Hepatocyte (in vitro differentiated cells): ENCODE results near the gene AOAH. TPM values are rescaled to one million over a fixed set of nuclear protein-coding genes. Genes with fewer than 3 reads are reported as not detected.

ENCODE experiments used
- DNase-seq: peaks from one replicate; pipeline ENCODE4 v3.0.0-alpha.2; 2016; ENCODE audit warnings: low spot score
- H2AFZ ChIP-seq: fragments of 200-600 bp; sonication (generic); 2 replicates; pipeline ENCODE4 v1.6.0; 2016; ENCODE audit warnings: antibody characterized with exemption, mild to moderate bottlenecking
- H3K27ac ChIP-seq: fragments of 200-600 bp; sonication (generic); 2 replicates; pipeline ENCODE4 v1.5.1; 2016; ENCODE audit warnings: mild to moderate bottlenecking
- H3K27me3 ChIP-seq: fragments of 200-600 bp; sonication (generic); 2 replicates; pipeline ENCODE4 v1.6.1; 2016
- H3K36me3 ChIP-seq: fragments of 200-600 bp; sonication (generic); replicated peaks from 2 replicates; pipeline ENCODE4 v1.5.1; 2016; ENCODE audit warnings: low read depth; ENCODE audit not compliant: insufficient read depth
- H3K4me1 ChIP-seq: fragments of 200-600 bp; sonication (generic); 2 replicates; pipeline ENCODE4 v1.5.1; 2016; ENCODE audit warnings: mild to moderate bottlenecking, moderate library complexity; ENCODE audit not compliant: insufficient read depth
- H3K4me2 ChIP-seq: fragments of 200-600 bp; sonication (generic); 2 replicates; pipeline ENCODE4 v1.6.0; 2016
- H3K4me3 ChIP-seq: fragments of 200-600 bp; sonication (generic); 2 replicates; pipeline ENCODE4 v1.5.1; 2016; ENCODE audit warnings: mild to moderate bottlenecking
- H3K79me2 ChIP-seq: fragments of 200-600 bp; sonication (generic); 2 replicates; pipeline ENCODE4 v1.6.0; 2017; ENCODE audit warnings: mild to moderate bottlenecking
- H3K9me2 ChIP-seq: fragments of 200-600 bp; sonication (generic); replicated peaks from 2 replicates; pipeline ENCODE4 v1.6.0; 2017; ENCODE audit warnings: mild to moderate bottlenecking; ENCODE audit not compliant: insufficient read depth
- H3K9me3 ChIP-seq: fragments of 200-600 bp; sonication (generic); 2 replicates; pipeline ENCODE4 v1.5.1; 2016; ENCODE audit warnings: low read depth, mild to moderate bottlenecking
- H4K20me1 ChIP-seq: fragments of 200-600 bp; sonication (generic); 2 replicates; pipeline ENCODE4 v1.6.0; 2016; ENCODE audit warnings: mild to moderate bottlenecking; ENCODE audit not compliant: insufficient read depth, poor library complexity, severe bottlenecking
- CTCF ChIP-seq: fragments of 200-600 bp; sonication (generic); IDR thresholded peaks from 2 replicates; pipeline ENCODE4 v1.5.1; 2016; ENCODE audit warnings: antibody characterized with exemption, mild to moderate bottlenecking; ENCODE audit not compliant: poor library complexity
- EZH2 ChIP-seq: fragments of 200-600 bp; sonication (generic); IDR thresholded peaks from 2 replicates; pipeline ENCODE4 v1.6.1; 2016; ENCODE audit warnings: antibody characterized with exemption, mild to moderate bottlenecking, borderline replicate concordance
- EZH2phosphoT487 ChIP-seq: fragments of 200-600 bp; sonication (generic); IDR thresholded peaks from one replicate; pipeline ENCODE4 v1.6.1; 2018; ENCODE audit warnings: antibody characterized with exemption, mild to moderate bottlenecking, low read depth, moderate library complexity; ENCODE audit not compliant: unreplicated experiment, severe bottlenecking
- whole genome bisulfite sequencing: methylation state at CpG from one replicate; pipeline ENCODE4 v1.1.6; 2016; ENCODE audit warnings: low lambda C conversion rate; ENCODE audit errors: missing lambda C conversion rate; 5-methylcytosine and 5-hydroxymethylcytosine counted together
- polyA plus RNA-seq: library from polyadenylated mRNA; unstranded; fragments of >200 nt; fragmentation: Nextera tagmentation; extraction: Ambion mirVana; gene quantifications from 2 replicates; pipeline ENCODE4 v1.2.1, GENCODE V29; 2016
- total RNA-seq: library from RNA; depleted of rRNA; stranded (reverse); fragments of >200 nt; gene quantifications from 2 replicates; pipeline ENCODE4 v1.2.3, GENCODE V29; 2014

The AOAH gene
- total and polyA plus RNA-seq, 2 experiments from 2014 or later: 2.4 to 3.9 TPM

GRCh38 chr7:36594445-36594844, 129.8 kb downstream of the AOAH start:
- no peak overlapping the region for H3K27ac ChIP-seq

GRCh38 chr7:36591636-36592035, 132.7 kb downstream of the AOAH start:
- no peak overlapping the region for H2AFZ ChIP-seq
- H3K4me2 ChIP-seq: no peak overlapping the region
- peaks cover 14% of the 10 kb centered on the region for H3K27me3 ChIP-seq
- H3K79me2 ChIP-seq: no peaks in the 10 kb centered on the region
- H3K9me3 ChIP-seq: no peaks in the 10 kb centered on the region
- TF ChIP-seq EZH2phosphoT487: no peak
- no peak for TF ChIP-seq EZH2
- no peak for TF ChIP-seq CTCF
- no peaks in the 10 kb centered on the region for H3K36me3 ChIP-seq
- H3K4me1 ChIP-seq: no peaks in the 10 kb centered on the region
- 94% methylated on average over 3 of the region's 3 CpGs for WGBS
- H4K20me1 ChIP-seq: no peaks in the 10 kb centered on the region
- no peaks in the 10 kb centered on the region for H3K9me2 ChIP-seq
- H3K4me3 ChIP-seq: no peak overlapping the region
- H3K27ac ChIP-seq: no peak overlapping the region
- DNase-seq: no peak

More at GRCh38 chr7:36594445-36594844, 129.8 kb downstream of the AOAH start:
- Histone ChIP-seq H3K27me3 (peaks cover 14% of the 10 kb centered on the region), H3K36me3 (no peaks in the 10 kb centered on the region), H3K9me2 (no peaks in the 10 kb centered on the region), H3K79me2 (no peaks in the 10 kb centered on the region), H3K9me3 (no peaks in the 10 kb centered on the region), H4K20me1 (no peaks in the 10 kb centered on the region), H3K4me2 (no peak overlapping the region), H2AFZ (no peak overlapping the region), H3K4me3 (no peak overlapping the region), H3K4me1 (peaks cover 4% of the 10 kb centered on the region)
- TF ChIP-seq EZH2: no peak
- no peak for TF ChIP-seq CTCF
- no peak for TF ChIP-seq EZH2phosphoT487
- DNase-seq: no peak
- WGBS: 94% methylated on average over 2 of the region's 2 CpGs

GRCh38 chr7:36589391-36589790, 134.9 kb downstream of the AOAH start:
- WGBS: 74% methylated on average over 3 of the region's 3 CpGs
- DNase-seq: no peak

More at GRCh38 chr7:36589391-36589790, 134.9 kb downstream of the AOAH start:
- Histone ChIP-seq H3K27ac (no peak overlapping the region), H3K4me3 (no peak overlapping the region), H3K4me2 (no peak overlapping the region), H3K36me3 (no peaks in the 10 kb centered on the region), H3K27me3 (peaks cover 10% of the 10 kb centered on the region), H2AFZ (no peak overlapping the region), H3K9me2 (no peaks in the 10 kb centered on the region), H3K79me2 (no peaks in the 10 kb centered on the region), H3K9me3 (no peaks in the 10 kb centered on the region), H3K4me1 (no peaks in the 10 kb centered on the region), H4K20me1 (no peaks in the 10 kb centered on the region)
- TF ChIP-seq CTCF (no peak), EZH2phosphoT487 (no peak), EZH2 (no peak)
